ENCODE data around the gene SYCP1. TPM values are rescaled to one million over a fixed set of nuclear protein-coding genes. Genes with fewer than 3 reads are reported as not detected.

SYCP1 gene
- total RNA-seq, 1 donor from 2014 or later = not detected

- no peak for DNase-seq (ENCODE audit: low read depth)
- Histone ChIP-seq H3K4me3 (ENCODE audit: low read depth, low read length) (no peak overlapping the region), H3K27me3 (ENCODE audit: control insufficient read depth, insufficient read depth, low read length) (no peaks in the 10 kb centered on the region), H3K36me3 (ENCODE audit: control insufficient read depth, insufficient read depth, low read length) (no peaks in the 10 kb centered on the region)
- TF ChIP-seq CTCF (IDR thresholded peaks at IDR 0.05; ENCODE audit: insufficient read depth, low read length, severe bottlenecking) = no peak
- FAIRE-seq = no peak
Measured at GRCh38 chr1:114926607-114927006, 71.9 kb downstream of the SYCP1 start.

GRCh38 chr1:114927401-114927800 lies 72.7 kb downstream of the SYCP1 start:
- DNase-seq (ENCODE audit: low read depth) (no peak), FAIRE-seq (no peak)
- Histone ChIP-seq H3K36me3 (ENCODE audit: control insufficient read depth, insufficient read depth, low read length) (no peaks in the 10 kb centered on the region), H3K27me3 (ENCODE audit: control insufficient read depth, insufficient read depth, low read length) (no peaks in the 10 kb centered on the region), H3K4me3 (ENCODE audit: low read depth, low read length) (no peak overlapping the region)
- TF ChIP-seq CTCF (IDR thresholded peaks at IDR 0.05; ENCODE audit: insufficient read depth, low read length, severe bottlenecking) = no peak

- DNase-seq (ENCODE audit: low read depth) (peak; percentile 60), FAIRE-seq (peak; percentile 55)
- Histone ChIP-seq H3K4me3 (ENCODE audit: low read depth, low read length) (no peak overlapping the region), H3K27me3 (ENCODE audit: control insufficient read depth, insufficient read depth, low read length) (peaks cover 2% of the 10 kb centered on the region), H3K36me3 (ENCODE audit: control insufficient read depth, insufficient read depth, low read length) (no peaks in the 10 kb centered on the region)
- TF ChIP-seq CTCF (IDR thresholded peaks at IDR 0.05; ENCODE audit: insufficient read depth, low read length, severe bottlenecking) = peak; percentile 82
Measured at GRCh38 chr1:114956570-114956969, 101.9 kb downstream of the SYCP1 start.

GRCh38 chr1:114959423-114959822 lies 104.8 kb downstream of the SYCP1 start:
- peaks cover 2% of the 10 kb centered on the region for H3K27me3 ChIP-seq (ENCODE audit: control insufficient read depth, insufficient read depth, low read length)
- H3K4me3 ChIP-seq (ENCODE audit: low read depth, low read length) = no peak overlapping the region
- DNase-seq (ENCODE audit: low read depth) = no peak
- no peak for FAIRE-seq
- TF ChIP-seq CTCF (IDR thresholded peaks at IDR 0.05; ENCODE audit: insufficient read depth, low read length, severe bottlenecking) = no peak
- H3K36me3 ChIP-seq (ENCODE audit: control insufficient read depth, insufficient read depth, low read length) = no peaks in the 10 kb centered on the region

- Histone ChIP-seq H3K4me3 (ENCODE audit: low read depth, low read length) (no peak overlapping the region), H3K27me3 (ENCODE audit: control insufficient read depth, insufficient read depth, low read length) (no peaks in the 10 kb centered on the region), H3K36me3 (ENCODE audit: control insufficient read depth, insufficient read depth, low read length) (no peaks in the 10 kb centered on the region)
- FAIRE-seq (no peak), DNase-seq (ENCODE audit: low read depth) (no peak)
- no peak for TF ChIP-seq CTCF (IDR thresholded peaks at IDR 0.05; ENCODE audit: insufficient read depth, low read length, severe bottlenecking)
Measured at GRCh38 chr1:114976891-114977290, 122.2 kb downstream of the SYCP1 start.

- no peaks in the 10 kb centered on the region for H3K27me3 ChIP-seq (ENCODE audit: control insufficient read depth, insufficient read depth, low read length)
- no peak overlapping the region for H3K4me3 ChIP-seq (ENCODE audit: low read depth, low read length)
- DNase-seq (ENCODE audit: low read depth) (peak; percentile 59), FAIRE-seq (no peak)
- H3K36me3 ChIP-seq (ENCODE audit: control insufficient read depth, insufficient read depth, low read length) = no peaks in the 10 kb centered on the region
- TF ChIP-seq CTCF (IDR thresholded peaks at IDR 0.05; ENCODE audit: insufficient read depth, low read length, severe bottlenecking) = peak; percentile 57
Measured at GRCh38 chr1:114979278-114979891, 124.7 kb downstream of the SYCP1 start.
